ENCODE measurements around the gene EEF2K. TPM values are rescaled to one million over a fixed set of nuclear protein-coding genes. Genes with fewer than 3 reads are reported as not detected.

EEF2K gene
- total and polyA plus RNA-seq, 2 donors: 5.8 to 8.6 TPM

GRCh38 chr16:22320572-22321339, 114.7 kb downstream of the EEF2K start:
- H3K9me3 ChIP-seq (ENCODE audit: control insufficient read depth in 2 of 2, insufficient read depth in 1 of 2, low read length in 1 of 2): peaks cover 0 to 1% of the 10 kb centered on the region in 2 donors
- WGBS: 95% methylated on average over 13 of the region's 13 CpGs
- DNase-seq (ENCODE audit: low read depth in 6 of 9, low spot score in 9 of 9): no peak

GRCh38 chr16:22321340-22322001, 115.4 kb downstream of the EEF2K start:
- Histone ChIP-seq H3K36me3 (ENCODE audit: control insufficient read depth in 2 of 2, insufficient read depth in 2 of 2, low read length in 1 of 2) (peaks cover 59 to 60% of the 10 kb centered on the region in 2 donors), H3K9me3 (ENCODE audit: control insufficient read depth in 2 of 2, insufficient read depth in 1 of 2, low read length in 1 of 2) (peaks cover 0 to 1% of the 10 kb centered on the region in 2 donors), H3K27ac (ENCODE audit: low read depth in 1 of 2, low read length in 1 of 2) (no peak overlapping the region), H3K4me1 (ENCODE audit: control insufficient read depth in 2 of 2, insufficient read depth in 2 of 2, low read length in 2 of 2) (no peaks in the 10 kb centered on the region), H3K27me3 (ENCODE audit: control insufficient read depth in 2 of 2, insufficient read depth in 1 of 2, low read length in 1 of 2) (no peaks in the 10 kb centered on the region), H3K4me3 (ENCODE audit: low read length in 2 of 2) (no peak overlapping the region)
- DNase-seq (ENCODE audit: low read depth in 6 of 9, low spot score in 9 of 9): peak; percentile 46 to 85 (median 68)
- 74% methylated on average over 16 of the region's 16 CpGs for WGBS

More at GRCh38 chr16:22320572-22321339, 114.7 kb downstream of the EEF2K start:
- H3K4me3 ChIP-seq (ENCODE audit: low read length in 2 of 2): no peak overlapping the region
- H3K27ac ChIP-seq (ENCODE audit: low read depth in 1 of 2, low read length in 1 of 2): no peak overlapping the region
- peaks cover 60 to 63% of the 10 kb centered on the region in 2 donors for H3K36me3 ChIP-seq (ENCODE audit: control insufficient read depth in 2 of 2, insufficient read depth in 2 of 2, low read length in 1 of 2)
- H3K27me3 ChIP-seq (ENCODE audit: control insufficient read depth in 2 of 2, insufficient read depth in 1 of 2, low read length in 1 of 2): no peaks in the 10 kb centered on the region
- no peaks in the 10 kb centered on the region for H3K4me1 ChIP-seq (ENCODE audit: control insufficient read depth in 2 of 2, insufficient read depth in 2 of 2, low read length in 2 of 2)

GRCh38 chr16:22322021-22322471, 116.0 kb downstream of the EEF2K start:
- peaks cover 59 to 60% of the 10 kb centered on the region in 2 donors for H3K36me3 ChIP-seq (ENCODE audit: control insufficient read depth in 2 of 2, insufficient read depth in 2 of 2, low read length in 1 of 2)
- 98% methylated on average over 11 of the region's 11 CpGs for WGBS
- no peaks in the 10 kb centered on the region for H3K4me1 ChIP-seq (ENCODE audit: control insufficient read depth in 2 of 2, insufficient read depth in 2 of 2, low read length in 2 of 2)
- no peak overlapping the region for H3K4me3 ChIP-seq (ENCODE audit: low read length in 2 of 2)
- no peak overlapping the region for H3K27ac ChIP-seq (ENCODE audit: low read depth in 1 of 2, low read length in 1 of 2)
- no peaks in the 10 kb centered on the region for H3K27me3 ChIP-seq (ENCODE audit: control insufficient read depth in 2 of 2, insufficient read depth in 1 of 2, low read length in 1 of 2)
- no peak for DNase-seq (ENCODE audit: low read depth in 6 of 9, low spot score in 9 of 9)
- peaks cover 0 to 1% of the 10 kb centered on the region in 2 donors for H3K9me3 ChIP-seq (ENCODE audit: control insufficient read depth in 2 of 2, insufficient read depth in 1 of 2, low read length in 1 of 2)

GRCh38 chr16:22322741-22323140, 116.7 kb downstream of the EEF2K start:
- WGBS: 98% methylated on average over 17 of the region's 17 CpGs

GRCh38 chr16:22323173-22323958, 117.3 kb downstream of the EEF2K start:
- H3K4me1 ChIP-seq (ENCODE audit: control insufficient read depth in 2 of 2, insufficient read depth in 2 of 2, low read length in 2 of 2): no peaks in the 10 kb centered on the region
- H3K36me3 ChIP-seq (ENCODE audit: control insufficient read depth in 2 of 2, insufficient read depth in 2 of 2, low read length in 1 of 2): peaks cover 61 to 66% of the 10 kb centered on the region in 2 donors
- H3K9me3 ChIP-seq (ENCODE audit: control insufficient read depth in 2 of 2, insufficient read depth in 1 of 2, low read length in 1 of 2): peaks cover 0 to 1% of the 10 kb centered on the region in 2 donors
- 97% methylated on average over 12 of the region's 12 CpGs for WGBS
- H3K27ac ChIP-seq (ENCODE audit: low read depth in 1 of 2, low read length in 1 of 2): no peak overlapping the region
- H3K27me3 ChIP-seq (ENCODE audit: control insufficient read depth in 2 of 2, insufficient read depth in 1 of 2, low read length in 1 of 2): no peaks in the 10 kb centered on the region
- no peak for DNase-seq (ENCODE audit: low read depth in 6 of 9, low spot score in 9 of 9)
- H3K4me3 ChIP-seq (ENCODE audit: low read length in 2 of 2): no peak overlapping the region

More at GRCh38 chr16:22322741-22323140, 116.7 kb downstream of the EEF2K start:
- no peak overlapping the region for H3K27ac ChIP-seq (ENCODE audit: low read depth in 1 of 2, low read length in 1 of 2)
- no peaks in the 10 kb centered on the region for H3K27me3 ChIP-seq (ENCODE audit: control insufficient read depth in 2 of 2, insufficient read depth in 1 of 2, low read length in 1 of 2)
- no peak for DNase-seq (ENCODE audit: low read depth in 6 of 9, low spot score in 9 of 9)
- no peaks in the 10 kb centered on the region for H3K4me1 ChIP-seq (ENCODE audit: control insufficient read depth in 2 of 2, insufficient read depth in 2 of 2, low read length in 2 of 2)
- peaks cover 59 to 62% of the 10 kb centered on the region in 2 donors for H3K36me3 ChIP-seq (ENCODE audit: control insufficient read depth in 2 of 2, insufficient read depth in 2 of 2, low read length in 1 of 2)
- H3K4me3 ChIP-seq (ENCODE audit: low read length in 2 of 2): no peak overlapping the region
- peaks cover 0 to 1% of the 10 kb centered on the region in 2 donors for H3K9me3 ChIP-seq (ENCODE audit: control insufficient read depth in 2 of 2, insufficient read depth in 1 of 2, low read length in 1 of 2)

GRCh38 chr16:22323959-22324786, 118.1 kb downstream of the EEF2K start:
- Histone ChIP-seq H3K4me3 (ENCODE audit: low read length in 2 of 2) (no peak overlapping the region), H3K36me3 (ENCODE audit: control insufficient read depth in 2 of 2, insufficient read depth in 2 of 2, low read length in 1 of 2) (peaks cover 53 to 61% of the 10 kb centered on the region in 2 donors), H3K27ac (ENCODE audit: low read depth in 1 of 2, low read length in 1 of 2) (no peak overlapping the region), H3K4me1 (ENCODE audit: control insufficient read depth in 2 of 2, insufficient read depth in 2 of 2, low read length in 2 of 2) (no peaks in the 10 kb centered on the region), H3K9me3 (ENCODE audit: control insufficient read depth in 2 of 2, insufficient read depth in 1 of 2, low read length in 1 of 2) (peaks cover 0 to 1% of the 10 kb centered on the region in 2 donors), H3K27me3 (ENCODE audit: control insufficient read depth in 2 of 2, insufficient read depth in 1 of 2, low read length in 1 of 2) (no peaks in the 10 kb centered on the region)
- no peak for DNase-seq (ENCODE audit: low read depth in 6 of 9, low spot score in 9 of 9)
- WGBS: 96% methylated on average over 24 of the region's 24 CpGs

GRCh38 chr16:22324787-22325597, 118.9 kb downstream of the EEF2K start:
- Histone ChIP-seq H3K27ac (ENCODE audit: low read depth in 1 of 2, low read length in 1 of 2) (no peak overlapping the region), H3K9me3 (ENCODE audit: control insufficient read depth in 2 of 2, insufficient read depth in 1 of 2, low read length in 1 of 2) (peaks cover 0 to 1% of the 10 kb centered on the region in 2 donors), H3K4me3 (ENCODE audit: low read length in 2 of 2) (no peak overlapping the region), H3K4me1 (ENCODE audit: control insufficient read depth in 2 of 2, insufficient read depth in 2 of 2, low read length in 2 of 2) (no peaks in the 10 kb centered on the region), H3K27me3 (ENCODE audit: control insufficient read depth in 2 of 2, insufficient read depth in 1 of 2, low read length in 1 of 2) (no peaks in the 10 kb centered on the region), H3K36me3 (ENCODE audit: control insufficient read depth in 2 of 2, insufficient read depth in 2 of 2, low read length in 1 of 2) (peaks cover 57 to 62% of the 10 kb centered on the region in 2 donors)
- 95% methylated on average over 19 of the region's 19 CpGs for WGBS
- no peak for DNase-seq (ENCODE audit: low read depth in 6 of 9, low spot score in 9 of 9)
